WTC11 (cell line): ENCODE results near the gene ATP2C1.

ENCODE experiments used
- CREM ChIP-seq: sonication (generic); formaldehyde crosslinking; IDR thresholded peaks from 2 replicates; pipeline ENCODE4 v1.8.1; 2022; ENCODE audit warnings: mild to moderate bottlenecking, missing genetic modification reagents, moderate library complexity
- MYBL2 ChIP-seq: sonication (generic); formaldehyde crosslinking; IDR thresholded peaks from 2 replicates; pipeline ENCODE4 v1.8.1; 2023; ENCODE audit warnings: mild to moderate bottlenecking, moderate library complexity, missing genetic modification reagents
- NFATC4 ChIP-seq: fragments of 250-450 bp; sonication (Bioruptor Pico); IDR thresholded peaks from 2 replicates; pipeline ENCODE4 v1.9.0; 2021; ENCODE audit warnings: mild to moderate bottlenecking
- NR3C1 ChIP-seq: sonication (generic); formaldehyde crosslinking; conservative IDR thresholded peaks from 2 replicates; pipeline ENCODE4 v1.8.1; 2023; ENCODE audit warnings: low read depth, mild to moderate bottlenecking, missing genetic modification reagents
- SMAD3 ChIP-seq: sonication (generic); formaldehyde crosslinking; IDR thresholded peaks from 2 replicates; pipeline ENCODE4 v1.8.0; 2022; ENCODE audit warnings: missing genetic modification reagents, mild to moderate bottlenecking, borderline replicate concordance
- SP1 ChIP-seq: sonication (generic); formaldehyde crosslinking; conservative IDR thresholded peaks from 2 replicates; pipeline ENCODE4 v1.8.1; 2022; ENCODE audit warnings: missing genetic modification reagents
- ZBTB21 ChIP-seq: sonication (generic); formaldehyde crosslinking; IDR thresholded peaks from 2 replicates; pipeline ENCODE4 v1.8.1; 2023; ENCODE audit warnings: mild to moderate bottlenecking, missing genetic modification reagents, borderline replicate concordance
- ZNF263 ChIP-seq: sonication (generic); formaldehyde crosslinking; IDR thresholded peaks from 2 replicates; pipeline ENCODE4 v1.8.1; 2022; ENCODE audit warnings: low read depth, mild to moderate bottlenecking, moderate library complexity, missing genetic modification reagents
- TF ChIP-seq, protein P1 (sequence below): sonication (generic); formaldehyde crosslinking; IDR thresholded peaks from 2 replicates; pipeline ENCODE4 v1.8.1; 2023; ENCODE audit warnings: mild to moderate bottlenecking, missing genetic modification reagents, moderate library complexity
- TF ChIP-seq, protein P2 (sequence below): fragments of 200-600 bp; IDR thresholded peaks from 2 replicates; pipeline ENCODE4 v1.8.0; 2022; ENCODE audit warnings: antibody characterized with exemption
- TF ChIP-seq, protein P3 (sequence below): sonication (generic); formaldehyde crosslinking; conservative IDR thresholded peaks from 2 replicates; pipeline ENCODE4 v1.8.1; 2022; ENCODE audit warnings: mild to moderate bottlenecking, missing genetic modification reagents
- TF ChIP-seq, protein P4 (sequence below): sonication (generic); formaldehyde crosslinking; IDR thresholded peaks from 2 replicates; pipeline ENCODE4 v1.8.1; 2023; ENCODE audit warnings: mild to moderate bottlenecking, missing genetic modification reagents, moderate library complexity
- TF ChIP-seq, protein P5 (sequence below): sonication (generic); formaldehyde crosslinking; IDR thresholded peaks from 2 replicates; pipeline ENCODE4 v1.8.1; 2022; ENCODE audit warnings: low read depth, mild to moderate bottlenecking, moderate library complexity, missing genetic modification reagents, borderline replicate concordance
- TF ChIP-seq, protein P6 (sequence below): sonication (generic); formaldehyde crosslinking; IDR thresholded peaks from 2 replicates; pipeline ENCODE4 v1.8.1; 2022; ENCODE audit warnings: missing genetic modification reagents, borderline replicate concordance

DNA sequence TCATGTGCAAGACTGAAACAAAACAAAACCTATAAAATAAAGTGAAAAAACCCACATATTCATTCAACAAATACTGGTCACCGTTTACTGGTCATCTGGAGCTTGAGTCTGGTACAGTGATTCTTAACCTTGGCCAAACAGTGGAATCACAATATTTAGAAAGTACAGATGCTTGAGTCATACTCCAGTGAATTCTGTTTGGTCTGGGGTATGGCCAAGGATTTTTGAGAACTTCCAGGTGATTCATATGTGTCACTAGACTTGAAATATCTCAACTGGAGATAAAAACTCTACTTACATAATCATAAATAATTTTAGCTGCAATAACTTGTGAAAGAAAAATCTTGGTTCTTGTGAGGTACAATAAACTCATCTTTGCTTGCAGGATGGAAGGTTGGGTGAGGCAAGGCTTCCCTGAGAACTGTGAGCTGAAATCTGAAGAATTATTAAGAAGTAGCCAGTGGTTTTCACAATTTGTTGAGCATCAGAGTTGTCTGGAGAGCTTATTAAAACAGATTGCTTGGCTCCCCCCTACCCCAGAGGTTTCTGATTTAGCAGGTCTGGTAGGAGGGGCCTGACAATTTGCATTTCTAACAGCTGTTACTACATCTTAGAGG lies 142.4 kb downstream of the ATP2C1 start:
- no peak for TF ChIP-seq NR3C1 (CRISPR knock-in tag)
- TF ChIP-seq, protein P1, sequence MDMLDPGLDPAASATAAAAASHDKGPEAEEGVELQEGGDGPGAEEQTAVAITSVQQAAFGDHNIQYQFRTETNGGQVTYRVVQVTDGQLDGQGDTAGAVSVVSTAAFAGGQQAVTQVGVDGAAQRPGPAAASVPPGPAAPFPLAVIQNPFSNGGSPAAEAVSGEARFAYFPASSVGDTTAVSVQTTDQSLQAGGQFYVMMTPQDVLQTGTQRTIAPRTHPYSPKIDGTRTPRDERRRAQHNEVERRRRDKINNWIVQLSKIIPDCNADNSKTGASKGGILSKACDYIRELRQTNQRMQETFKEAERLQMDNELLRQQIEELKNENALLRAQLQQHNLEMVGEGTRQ, result no peak
- TF ChIP-seq, protein P2, sequence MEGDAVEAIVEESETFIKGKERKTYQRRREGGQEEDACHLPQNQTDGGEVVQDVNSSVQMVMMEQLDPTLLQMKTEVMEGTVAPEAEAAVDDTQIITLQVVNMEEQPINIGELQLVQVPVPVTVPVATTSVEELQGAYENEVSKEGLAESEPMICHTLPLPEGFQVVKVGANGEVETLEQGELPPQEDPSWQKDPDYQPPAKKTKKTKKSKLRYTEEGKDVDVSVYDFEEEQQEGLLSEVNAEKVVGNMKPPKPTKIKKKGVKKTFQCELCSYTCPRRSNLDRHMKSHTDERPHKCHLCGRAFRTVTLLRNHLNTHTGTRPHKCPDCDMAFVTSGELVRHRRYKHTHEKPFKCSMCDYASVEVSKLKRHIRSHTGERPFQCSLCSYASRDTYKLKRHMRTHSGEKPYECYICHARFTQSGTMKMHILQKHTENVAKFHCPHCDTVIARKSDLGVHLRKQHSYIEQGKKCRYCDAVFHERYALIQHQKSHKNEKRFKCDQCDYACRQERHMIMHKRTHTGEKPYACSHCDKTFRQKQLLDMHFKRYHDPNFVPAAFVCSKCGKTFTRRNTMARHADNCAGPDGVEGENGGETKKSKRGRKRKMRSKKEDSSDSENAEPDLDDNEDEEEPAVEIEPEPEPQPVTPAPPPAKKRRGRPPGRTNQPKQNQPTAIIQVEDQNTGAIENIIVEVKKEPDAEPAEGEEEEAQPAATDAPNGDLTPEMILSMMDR, result no peak
- TF ChIP-seq, protein P3, sequence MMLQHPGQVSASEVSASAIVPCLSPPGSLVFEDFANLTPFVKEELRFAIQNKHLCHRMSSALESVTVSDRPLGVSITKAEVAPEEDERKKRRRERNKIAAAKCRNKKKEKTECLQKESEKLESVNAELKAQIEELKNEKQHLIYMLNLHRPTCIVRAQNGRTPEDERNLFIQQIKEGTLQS (CRISPR knock-in tag), result no peak
- no peak for TF ChIP-seq SP1 (CRISPR knock-in tag)
- TF ChIP-seq, protein P4, sequence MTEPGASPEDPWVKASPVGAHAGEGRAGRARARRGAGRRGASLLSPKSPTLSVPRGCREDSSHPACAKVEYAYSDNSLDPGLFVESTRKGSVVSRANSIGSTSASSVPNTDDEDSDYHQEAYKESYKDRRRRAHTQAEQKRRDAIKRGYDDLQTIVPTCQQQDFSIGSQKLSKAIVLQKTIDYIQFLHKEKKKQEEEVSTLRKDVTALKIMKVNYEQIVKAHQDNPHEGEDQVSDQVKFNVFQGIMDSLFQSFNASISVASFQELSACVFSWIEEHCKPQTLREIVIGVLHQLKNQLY (CRISPR knock-in tag), result no peak
- TF ChIP-seq ZNF263 (CRISPR knock-in tag), result no peak
- no peak for TF ChIP-seq SMAD3 (CRISPR knock-in tag)
- TF ChIP-seq MYBL2 (CRISPR knock-in tag), result no peak
- TF ChIP-seq, protein P5, sequence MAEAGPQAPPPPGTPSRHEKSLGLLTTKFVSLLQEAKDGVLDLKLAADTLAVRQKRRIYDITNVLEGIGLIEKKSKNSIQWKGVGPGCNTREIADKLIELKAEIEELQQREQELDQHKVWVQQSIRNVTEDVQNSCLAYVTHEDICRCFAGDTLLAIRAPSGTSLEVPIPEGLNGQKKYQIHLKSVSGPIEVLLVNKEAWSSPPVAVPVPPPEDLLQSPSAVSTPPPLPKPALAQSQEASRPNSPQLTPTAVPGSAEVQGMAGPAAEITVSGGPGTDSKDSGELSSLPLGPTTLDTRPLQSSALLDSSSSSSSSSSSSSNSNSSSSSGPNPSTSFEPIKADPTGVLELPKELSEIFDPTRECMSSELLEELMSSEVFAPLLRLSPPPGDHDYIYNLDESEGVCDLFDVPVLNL (CRISPR knock-in tag), result no peak
- TF ChIP-seq NFATC4 (CRISPR knock-in tag), result no peak
- TF ChIP-seq ZBTB21 (CRISPR knock-in tag), result no peak
- no peak for TF ChIP-seq CREM (CRISPR knock-in tag)
- TF ChIP-seq, protein P6, sequence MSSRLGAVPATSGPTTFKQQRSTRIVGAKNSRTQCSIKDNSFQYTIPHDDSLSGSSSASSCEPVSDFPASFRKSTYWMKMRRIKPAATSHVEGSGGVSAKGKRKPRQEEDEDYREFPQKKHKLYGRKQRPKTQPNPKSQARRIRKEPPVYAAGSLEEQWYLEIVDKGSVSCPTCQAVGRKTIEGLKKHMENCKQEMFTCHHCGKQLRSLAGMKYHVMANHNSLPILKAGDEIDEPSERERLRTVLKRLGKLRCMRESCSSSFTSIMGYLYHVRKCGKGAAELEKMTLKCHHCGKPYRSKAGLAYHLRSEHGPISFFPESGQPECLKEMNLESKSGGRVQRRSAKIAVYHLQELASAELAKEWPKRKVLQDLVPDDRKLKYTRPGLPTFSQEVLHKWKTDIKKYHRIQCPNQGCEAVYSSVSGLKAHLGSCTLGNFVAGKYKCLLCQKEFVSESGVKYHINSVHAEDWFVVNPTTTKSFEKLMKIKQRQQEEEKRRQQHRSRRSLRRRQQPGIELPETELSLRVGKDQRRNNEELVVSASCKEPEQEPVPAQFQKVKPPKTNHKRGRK (CRISPR knock-in tag), result no peak
